ENCODE data around the gene KCNH6.

Gene KCNH6

GRCh38 chr17:63476854-63477479 is 46.2 kb upstream of the KCNH6 start, which contains the start of gene ACE:
Gene ACE (plus strand): TSS chr17:63477061. CDS start chr17:63477095, 34 bp downstream.
- no peak for TF ChIP-seq CTCF (conservative IDR thresholded peaks at IDR 0.05; ENCODE audit: low read depth)
- POLR2A ChIA-PET (ENCODE audit: low non-redundant PET): interaction anchor here (0.6 kb wide), 1 partner anchor 41 kb away, joined by 3 read pairs; no protein-coding TSS in a partner anchor
- no peak within 1 kb of the TSS for H3K27ac ChIP-seq
- no peak for DNase-seq (ENCODE audit: low spot score)
- CTCF ChIA-PET: interaction anchor here (1.0 to 4.4 kb wide), 2 partner anchors 41 to 52 kb away, joined by 3 to 60 read pairs; no protein-coding TSS in a partner anchor

GRCh38 chr17:63477480-63478440 is 45.4 kb upstream of the KCNH6 start:
- no peak for TF ChIP-seq CTCF (conservative IDR thresholded peaks at IDR 0.05; ENCODE audit: low read depth)
- ChIA-PET POLR2A (ENCODE audit: low non-redundant PET) (interaction anchor here (0.5 kb wide), 1 partner anchor 144 kb away, joined by 7 read pairs; no protein-coding TSS in a partner anchor), CTCF (interaction anchor here (0.7 to 5.1 kb wide), 12 partner anchors 8 to 71 kb away, joined by 4 to 60 read pairs (median 8); partner anchors contain the start of gene CYB561)
- no peak overlapping the region for H3K27ac ChIP-seq
- no peak for DNase-seq (ENCODE audit: low spot score)

- ChIA-PET CTCF (interaction anchor here (0.5 to 5.1 kb wide), 21 partner anchors 9 to 1413 kb away, joined by 3 to 60 read pairs (median 4); partner anchors contain the start of gene CYB561), POLR2A (ENCODE audit: low non-redundant PET) (interaction anchor here (0.5 kb wide), 1 partner anchor 123 kb away, joined by 5 read pairs; no protein-coding TSS in a partner anchor)
- TF ChIP-seq CTCF (conservative IDR thresholded peaks at IDR 0.05; ENCODE audit: low read depth): peak; percentile 80
- DNase-seq (ENCODE audit: low spot score): peak; percentile 96
- no peak overlapping the region for H3K27ac ChIP-seq
Measured at GRCh38 chr17:63478814-63479494, 44.2 kb upstream of the KCNH6 start.

- no peak for TF ChIP-seq CTCF (conservative IDR thresholded peaks at IDR 0.05; ENCODE audit: low read depth)
- no peak for DNase-seq (ENCODE audit: low spot score)
- ChIA-PET CTCF (interaction anchor here (0.6 to 5.1 kb wide), 17 partner anchors 9 to 807 kb away, joined by 3 to 60 read pairs (median 5); partner anchors contain the start of gene CYB561), POLR2A (ENCODE audit: low non-redundant PET) (interaction anchor here (0.9 kb wide), 1 partner anchor 44 kb away, joined by 3 read pairs; no protein-coding TSS in a partner anchor)
- H3K27ac ChIP-seq: no peak overlapping the region
Measured at GRCh38 chr17:63479495-63480184, 43.5 kb upstream of the KCNH6 start.

- ChIA-PET POLR2A (ENCODE audit: low non-redundant PET) (interaction anchor here (0.9 kb wide), 1 partner anchor 45 kb away, joined by 3 read pairs; no protein-coding TSS in a partner anchor), CTCF (interaction anchor here (0.6 to 5.1 kb wide), 5 partner anchors 20 to 135 kb away, joined by 3 to 60 read pairs (median 5); no protein-coding TSS in a partner anchor)
- no peak for TF ChIP-seq CTCF (conservative IDR thresholded peaks at IDR 0.05; ENCODE audit: low read depth)
- DNase-seq (ENCODE audit: low spot score): no peak
- no peak overlapping the region for H3K27ac ChIP-seq
Measured at GRCh38 chr17:63480192-63480784, 42.9 kb upstream of the KCNH6 start.
